ENCODE data around the gene DGKH.

The DGKH gene

DNA sequence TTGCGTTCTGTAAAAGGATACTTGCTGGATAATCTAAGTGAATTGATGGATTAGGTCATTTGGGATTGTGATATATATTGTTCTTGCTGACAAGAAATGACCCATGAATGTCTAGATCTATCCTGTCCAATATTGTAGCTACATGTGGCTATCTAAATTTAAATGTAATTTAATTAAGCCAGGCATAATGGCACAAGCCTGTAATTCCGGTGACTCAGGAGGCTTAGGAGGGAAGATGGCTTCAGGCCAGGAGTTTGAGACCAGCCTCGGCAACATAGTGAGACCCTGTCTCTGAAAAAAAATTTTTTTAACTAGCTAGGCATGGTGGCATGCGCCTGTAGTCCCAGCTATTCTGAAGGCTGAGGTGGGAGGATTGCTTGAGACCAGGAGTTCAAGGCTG is 184.2 kb downstream of the DGKH start:
- TF ChIP-seq, protein P1, sequence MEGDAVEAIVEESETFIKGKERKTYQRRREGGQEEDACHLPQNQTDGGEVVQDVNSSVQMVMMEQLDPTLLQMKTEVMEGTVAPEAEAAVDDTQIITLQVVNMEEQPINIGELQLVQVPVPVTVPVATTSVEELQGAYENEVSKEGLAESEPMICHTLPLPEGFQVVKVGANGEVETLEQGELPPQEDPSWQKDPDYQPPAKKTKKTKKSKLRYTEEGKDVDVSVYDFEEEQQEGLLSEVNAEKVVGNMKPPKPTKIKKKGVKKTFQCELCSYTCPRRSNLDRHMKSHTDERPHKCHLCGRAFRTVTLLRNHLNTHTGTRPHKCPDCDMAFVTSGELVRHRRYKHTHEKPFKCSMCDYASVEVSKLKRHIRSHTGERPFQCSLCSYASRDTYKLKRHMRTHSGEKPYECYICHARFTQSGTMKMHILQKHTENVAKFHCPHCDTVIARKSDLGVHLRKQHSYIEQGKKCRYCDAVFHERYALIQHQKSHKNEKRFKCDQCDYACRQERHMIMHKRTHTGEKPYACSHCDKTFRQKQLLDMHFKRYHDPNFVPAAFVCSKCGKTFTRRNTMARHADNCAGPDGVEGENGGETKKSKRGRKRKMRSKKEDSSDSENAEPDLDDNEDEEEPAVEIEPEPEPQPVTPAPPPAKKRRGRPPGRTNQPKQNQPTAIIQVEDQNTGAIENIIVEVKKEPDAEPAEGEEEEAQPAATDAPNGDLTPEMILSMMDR (IDR thresholded peaks at IDR 0.05) = no peak
- H3K27ac ChIP-seq = no peak overlapping the region
- intact Hi-C loops (cut with DNase I; ENCODE audit: low total_unique reads) = no loop called here

DNA sequence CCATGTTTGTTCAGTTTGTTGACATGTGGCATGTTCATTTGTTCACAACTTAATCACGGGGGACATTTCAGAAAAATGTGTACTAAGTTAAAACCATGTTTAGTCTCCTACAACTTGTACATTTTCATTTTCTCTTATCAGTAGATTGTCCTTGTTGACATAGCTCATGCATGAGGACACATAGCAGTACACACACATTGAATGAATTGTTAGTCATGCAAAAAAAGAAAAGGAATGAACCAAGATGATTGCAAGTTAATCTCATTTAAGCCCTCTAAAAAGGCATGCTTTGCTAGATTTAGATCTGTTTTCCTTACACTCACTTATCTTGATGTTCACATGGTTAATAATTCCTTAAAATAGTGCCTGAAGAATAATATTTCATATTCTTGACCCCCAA is 185.3 kb downstream of the DGKH start:
- Histone ChIP-seq H3K27me3 (no peaks in the 10 kb centered on the region), H3K4me3 (no peak overlapping the region), H3K36me3 (peaks cover 0 to 24% (median 12%) of the 10 kb centered on the region in 3 donors), H3K27ac (no peak overlapping the region), H3K4me1 (peaks cover 0 to 5% (median 0%) of the 10 kb centered on the region in 4 donors), H3K9me3 (no peaks in the 10 kb centered on the region)
- intact Hi-C loops (cut with DNase I; ENCODE audit: low total_unique reads) = no loop called here
- TF ChIP-seq, protein P1 (IDR thresholded peaks at IDR 0.05) = no peak
- DNase-seq = no peak

More for the DNA sequence above, 184.2 kb downstream of the DGKH start:
- no peak overlapping the region for H3K4me3 ChIP-seq
- peaks cover 0 to 3% (median 0%) of the 10 kb centered on the region in 4 donors for H3K4me1 ChIP-seq
- no peaks in the 10 kb centered on the region for H3K9me3 ChIP-seq
- peaks cover 0 to 27% (median 12%) of the 10 kb centered on the region in 3 donors for H3K36me3 ChIP-seq
- DNase-seq = no peak
- no peaks in the 10 kb centered on the region for H3K27me3 ChIP-seq

DNA sequence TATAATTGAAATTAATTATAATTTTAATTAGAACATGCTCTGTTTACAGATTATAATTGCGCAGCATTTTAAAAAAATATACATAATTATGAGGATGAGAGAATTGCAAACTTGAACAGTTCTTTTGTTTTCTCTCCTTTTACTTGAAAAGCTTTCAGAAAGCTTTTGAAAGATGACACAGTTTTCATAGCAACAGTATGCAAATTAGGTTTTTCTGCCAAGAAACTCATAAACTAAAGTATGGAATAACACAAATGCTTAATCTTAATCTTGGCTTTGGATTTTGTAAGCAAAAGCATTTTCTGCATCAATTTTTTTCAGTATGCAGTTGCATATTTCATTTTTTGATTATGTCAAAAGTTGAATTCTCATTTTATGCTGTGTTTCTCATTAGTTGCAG is 190.7 kb downstream of the DGKH start:
- intact Hi-C loops (cut with DNase I; ENCODE audit: low total_unique reads) = no loop called here
- no peak for DNase-seq

DNA sequence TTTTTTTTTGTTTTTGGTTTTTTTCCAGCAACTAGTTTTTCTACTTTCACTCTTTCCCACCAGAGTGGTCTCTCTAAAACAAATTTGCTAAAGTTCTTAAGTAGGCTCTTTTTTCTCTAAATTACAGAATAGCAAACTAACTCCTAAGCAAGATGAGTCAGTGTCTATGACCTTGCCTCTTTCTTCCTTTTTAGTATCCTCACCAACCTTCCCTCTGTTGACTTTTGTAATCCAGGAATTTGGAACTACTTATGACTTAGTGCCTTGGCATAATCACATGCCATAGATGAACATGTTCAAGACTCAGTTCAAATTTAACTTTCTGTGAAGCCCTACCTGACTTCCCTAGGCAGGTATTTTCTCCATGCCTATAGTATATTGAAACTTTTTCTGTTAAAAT is 191.2 kb downstream of the DGKH start:
- intact Hi-C loops (cut with DNase I; ENCODE audit: low total_unique reads) = no loop called here
- no peaks in the 10 kb centered on the region for H3K36me3 ChIP-seq

More for the DNA sequence above, 190.7 kb downstream of the DGKH start:
- Histone ChIP-seq H3K27me3 (no peaks in the 10 kb centered on the region), H3K36me3 (no peaks in the 10 kb centered on the region), H3K27ac (no peak overlapping the region), H3K4me3 (no peak overlapping the region), H3K4me1 (peaks cover 0 to 5% (median 0%) of the 10 kb centered on the region in 4 donors), H3K9me3 (no peaks in the 10 kb centered on the region)
- TF ChIP-seq, protein P1 (IDR thresholded peaks at IDR 0.05) = no peak

DNA sequence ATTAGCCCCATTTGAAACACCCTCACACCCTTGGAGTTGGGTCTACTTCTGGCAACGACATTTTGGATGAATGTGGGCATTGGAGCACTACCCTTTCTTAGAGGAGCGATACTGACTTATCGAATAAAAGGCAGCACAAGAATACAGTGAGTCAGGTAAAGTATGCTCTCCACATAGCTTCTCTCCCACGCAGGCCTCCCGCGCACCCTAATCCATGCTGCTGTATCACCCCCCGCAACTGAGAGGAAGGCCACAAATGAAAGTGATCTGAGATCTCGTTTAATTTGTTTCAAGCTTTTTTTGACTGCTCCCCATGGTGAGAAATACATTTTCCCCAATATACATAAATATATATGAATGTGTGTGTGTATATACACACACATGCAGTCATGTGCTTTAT is 198.1 kb downstream of the DGKH start:
- no peaks in the 10 kb centered on the region for H3K36me3 ChIP-seq
- H3K4me3 ChIP-seq = no peak overlapping the region
- H3K27ac ChIP-seq = no peak overlapping the region
- H3K9me3 ChIP-seq = no peaks in the 10 kb centered on the region
- no peaks in the 10 kb centered on the region for H3K27me3 ChIP-seq
- intact Hi-C loops (cut with DNase I; ENCODE audit: low total_unique reads) = no loop called here
- TF ChIP-seq, protein P1 (IDR thresholded peaks at IDR 0.05) = no peak
- no peaks in the 10 kb centered on the region for H3K4me1 ChIP-seq
- DNase-seq = no peak

More for the DNA sequence above, 191.2 kb downstream of the DGKH start:
- peaks cover 0 to 5% (median 0%) of the 10 kb centered on the region in 4 donors for H3K4me1 ChIP-seq
- H3K27ac ChIP-seq = no peak overlapping the region
- TF ChIP-seq, protein P1 (IDR thresholded peaks at IDR 0.05) = no peak
- H3K4me3 ChIP-seq = no peak overlapping the region
- no peaks in the 10 kb centered on the region for H3K9me3 ChIP-seq
- no peak for DNase-seq
- H3K27me3 ChIP-seq = no peaks in the 10 kb centered on the region

DNA sequence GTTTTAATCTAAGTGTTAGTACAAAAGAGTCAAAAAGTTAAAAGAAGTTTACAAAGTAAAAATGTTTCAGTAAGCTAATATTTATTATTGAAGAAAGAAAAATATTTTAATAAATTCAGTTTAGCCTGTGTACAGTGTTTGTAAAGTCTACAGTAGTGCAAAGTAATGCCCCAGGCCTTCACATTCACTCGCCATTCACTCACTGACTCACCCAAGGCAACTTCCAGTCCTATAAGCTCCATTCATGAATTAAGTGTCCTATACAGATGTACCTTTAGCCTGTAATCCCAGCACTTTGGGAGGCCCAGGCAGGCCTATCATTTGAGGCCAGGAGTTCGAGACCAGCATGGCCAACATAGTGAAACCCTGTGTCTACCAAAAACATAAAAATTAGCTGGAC is 199.4 kb downstream of the DGKH start:
- no peak overlapping the region for H3K4me3 ChIP-seq
- intact Hi-C loops (cut with DNase I; ENCODE audit: low total_unique reads) = no loop called here
- no peaks in the 10 kb centered on the region for H3K4me1 ChIP-seq
- no peaks in the 10 kb centered on the region for H3K9me3 ChIP-seq
- TF ChIP-seq, protein P1 (IDR thresholded peaks at IDR 0.05) = no peak
- no peaks in the 10 kb centered on the region for H3K27me3 ChIP-seq
- no peaks in the 10 kb centered on the region for H3K36me3 ChIP-seq
- H3K27ac ChIP-seq = no peak overlapping the region
- no peak for DNase-seq

All from tibial artery (tissue), 4 donors.